Measurements from ENCODE around the gene CCR2.

The CCR2 gene

GRCh38 chr3:46395766-46396530 is 42.0 kb downstream of the CCR2 start:
- no peak overlapping the region for H3K4me3 ChIP-seq (replicated peaks in 1 of 2; ENCODE audit: low read depth in 2 of 2, low read length in 2 of 2)
- no peak for DNase-seq (ENCODE audit: low read depth in 2 of 2)
- TF ChIP-seq CTCF (IDR thresholded peaks at IDR 0.05; ENCODE audit: low read depth, low read length): no peak

- H3K4me3 ChIP-seq (replicated peaks in 1 of 2; ENCODE audit: low read depth in 2 of 2, low read length in 2 of 2): no peak overlapping the region
- TF ChIP-seq CTCF (IDR thresholded peaks at IDR 0.05; ENCODE audit: low read depth, low read length): no peak
- no peak for DNase-seq (ENCODE audit: low read depth in 2 of 2)
Observed at GRCh38 chr3:46397111-46397510, 43.2 kb downstream of the CCR2 start.

DNA sequence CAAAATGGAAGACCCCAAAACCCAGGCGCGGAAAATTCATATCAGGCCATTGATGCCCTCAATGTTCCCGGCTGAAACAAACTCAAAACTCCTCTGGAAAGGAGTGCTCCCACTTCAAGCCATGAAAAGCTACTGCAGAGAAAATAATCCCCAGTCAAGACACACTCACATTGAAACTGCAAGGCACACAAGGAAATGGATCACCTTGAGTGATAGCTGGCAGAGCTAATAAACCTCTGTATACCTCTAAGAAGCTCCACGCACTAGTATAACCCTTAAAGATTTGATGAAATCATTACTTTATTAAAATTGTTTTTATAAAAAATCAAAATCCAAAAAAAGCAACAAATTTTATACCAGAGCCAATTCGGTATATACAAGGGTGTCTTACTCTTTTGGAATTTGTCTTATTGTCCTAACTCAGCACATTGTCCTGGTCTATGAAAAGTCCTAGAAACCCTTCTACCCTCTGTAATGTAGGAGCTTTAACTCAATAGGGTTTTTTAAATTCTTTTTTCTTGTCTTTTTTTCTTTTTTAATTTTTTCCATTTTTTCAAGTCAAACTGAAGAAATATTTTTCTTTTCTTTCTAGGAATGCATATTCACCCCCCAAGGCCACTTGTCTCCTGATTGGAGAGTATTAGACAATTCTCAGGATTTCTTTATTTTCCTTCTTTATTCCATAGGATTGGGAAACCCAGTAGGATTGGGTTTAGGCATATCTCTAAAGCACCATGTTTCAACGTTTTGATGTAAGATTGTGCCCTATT is 44.5 kb downstream of the CCR2 start:
- DNase-seq (ENCODE audit: low read depth in 2 of 2): no peak
- no peak for TF ChIP-seq CTCF (IDR thresholded peaks at IDR 0.05; ENCODE audit: low read depth, low read length)
- no peak overlapping the region for H3K4me3 ChIP-seq (replicated peaks in 1 of 2; ENCODE audit: low read depth in 2 of 2, low read length in 2 of 2)

GRCh38 chr3:46399098-46399497 is 45.2 kb downstream of the CCR2 start:
- H3K4me3 ChIP-seq (replicated peaks in 1 of 2; ENCODE audit: low read depth in 2 of 2, low read length in 2 of 2): no peak overlapping the region
- DNase-seq (ENCODE audit: low read depth in 2 of 2): no peak
- TF ChIP-seq CTCF (IDR thresholded peaks at IDR 0.05; ENCODE audit: low read depth, low read length): no peak

DNA sequence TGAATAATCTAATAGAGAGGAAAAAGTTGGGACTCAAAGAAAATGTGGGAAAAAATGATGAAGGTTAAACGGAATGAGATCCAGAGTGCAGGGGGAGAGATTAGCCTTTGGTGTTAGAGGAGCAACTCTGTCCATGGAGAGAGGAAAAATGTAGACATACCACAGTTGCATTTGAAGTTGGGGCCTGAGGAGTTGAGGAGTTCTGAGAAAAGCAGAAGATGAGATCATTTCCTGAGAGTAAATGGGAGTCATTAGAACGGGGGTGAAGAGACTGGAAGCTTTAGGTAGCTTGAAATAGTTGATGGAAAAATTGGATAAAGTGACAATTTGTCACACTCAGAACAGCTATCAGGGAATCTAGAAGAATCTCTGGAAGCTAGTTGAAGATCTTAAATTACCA is 45.6 kb downstream of the CCR2 start:
- peak in 1 of 2 donors; percentile 38 for DNase-seq (ENCODE audit: low read depth in 2 of 2)
- no peak overlapping the region for H3K4me3 ChIP-seq (replicated peaks in 1 of 2; ENCODE audit: low read depth in 2 of 2, low read length in 2 of 2)
- no peak for TF ChIP-seq CTCF (IDR thresholded peaks at IDR 0.05; ENCODE audit: low read depth, low read length)

DNA sequence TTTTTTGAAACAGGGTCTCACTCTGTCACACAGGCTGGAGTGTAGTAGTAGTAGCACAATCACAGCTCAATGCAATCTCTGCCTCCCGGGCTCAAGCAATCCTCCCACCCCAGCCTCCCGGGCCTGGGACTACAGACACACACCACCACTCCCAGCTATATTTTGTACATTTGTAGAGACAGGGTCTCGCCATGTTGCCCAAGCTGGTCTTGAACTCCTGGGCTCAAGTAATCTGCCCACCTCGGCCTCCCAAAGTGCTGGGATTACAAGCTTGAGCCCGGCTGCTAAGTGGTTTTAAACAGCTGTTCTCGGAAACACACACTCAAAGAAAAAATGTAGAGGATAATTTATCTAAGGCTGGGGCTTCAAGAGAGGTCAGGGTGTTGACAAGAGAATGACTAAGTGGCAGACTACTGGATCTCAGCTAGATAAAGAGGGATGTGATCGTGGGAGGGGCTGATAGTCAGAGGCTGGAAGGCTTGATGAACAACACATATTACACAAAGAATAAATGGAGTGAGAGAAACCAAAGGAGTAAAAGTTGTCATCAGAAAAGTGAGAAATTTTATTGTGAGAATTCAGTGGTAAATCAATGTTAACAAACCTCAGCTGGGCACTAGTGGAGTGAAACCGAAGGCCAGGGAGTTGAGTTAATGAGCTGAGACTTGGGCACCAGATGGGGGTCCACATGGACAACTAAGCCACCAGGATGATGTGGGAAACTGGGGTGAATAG is 46.3 kb downstream of the CCR2 start:
- TF ChIP-seq CTCF (IDR thresholded peaks at IDR 0.05; ENCODE audit: low read depth, low read length): no peak
- DNase-seq (ENCODE audit: low read depth in 2 of 2): peak; percentile 57 to 59

More for the DNA sequence above, 46.3 kb downstream of the CCR2 start:
- H3K4me3 ChIP-seq (replicated peaks in 1 of 2; ENCODE audit: low read depth in 2 of 2, low read length in 2 of 2): no peak overlapping the region

Measured in cardiac fibroblast (primary cell).